Smooth muscle cell (in vitro differentiated cells): ENCODE results near the gene NHEJ1. TPM values are rescaled to one million over a fixed set of nuclear protein-coding genes. Genes with fewer than 3 reads are reported as not detected.

Source experiments
- DNase-seq: peaks from one replicate; lab custom pipeline; 2025; ENCODE audit not compliant: unreplicated experiment; lab: John Stamatoyannopoulos, UW
- H2AFZ ChIP-seq: fragments of 200-600 bp; sonication (generic); 2 replicates; pipeline ENCODE4 v1.6.0; 2016; ENCODE audit warnings: antibody characterized with exemption, low read depth, mild to moderate bottlenecking
- H3F3A ChIP-seq: fragments of 200-600 bp; sonication (generic); 2 replicates; pipeline ENCODE4 v1.6.0; 2017; ENCODE audit warnings: antibody characterized with exemption, low read depth
- H3K27ac ChIP-seq: fragments of 200-600 bp; sonication (generic); 2 replicates; pipeline ENCODE4 v1.5.1; 2016; ENCODE audit warnings: low read depth, mild to moderate bottlenecking
- H3K27me3 ChIP-seq: fragments of 200-600 bp; sonication (generic); 2 replicates; pipeline ENCODE4 v1.6.1; 2016; ENCODE audit warnings: low read depth, mild to moderate bottlenecking
- H3K36me3 ChIP-seq: fragments of 200-600 bp; sonication (generic); 2 replicates; pipeline ENCODE4 v1.5.1; 2016; ENCODE audit warnings: low read depth
- H3K4me1 ChIP-seq: fragments of 200-600 bp; sonication (generic); 2 replicates; pipeline ENCODE4 v1.5.1; 2016; ENCODE audit warnings: low read depth
- H3K4me2 ChIP-seq: fragments of 200-600 bp; sonication (generic); 2 replicates; pipeline ENCODE4 v1.6.0; 2016; ENCODE audit warnings: mild to moderate bottlenecking
- H3K4me3 ChIP-seq: fragments of 200-600 bp; sonication (generic); 2 replicates; pipeline ENCODE4 v1.5.1; 2016; ENCODE audit warnings: mild to moderate bottlenecking
- H3K79me2 ChIP-seq: fragments of 200-600 bp; sonication (generic); 2 replicates; pipeline ENCODE4 v1.6.0; 2016; ENCODE audit warnings: low read depth, mild to moderate bottlenecking
- H3K9ac ChIP-seq: fragments of 200-600 bp; sonication (generic); 2 replicates; pipeline ENCODE4 v1.6.0; 2016; ENCODE audit warnings: low read depth
- H3K9me3 ChIP-seq: fragments of 200-600 bp; sonication (generic); replicated peaks from 2 replicates; pipeline ENCODE4 v1.5.1; 2016; ENCODE audit warnings: low read depth
- H4K20me1 ChIP-seq: fragments of 200-600 bp; sonication (generic); 2 replicates; pipeline ENCODE4 v1.6.0; 2016; ENCODE audit warnings: low read depth
- CTCF ChIP-seq: fragments of 200-600 bp; sonication (generic); IDR thresholded peaks from 2 replicates; pipeline ENCODE4 v1.5.1; 2017; ENCODE audit warnings: borderline replicate concordance, mild to moderate bottlenecking, antibody characterized with exemption; ENCODE audit not compliant: insufficient read depth, poor library complexity, severe bottlenecking
- WGBS: methylation state at CpG from one replicate; pipeline ENCODE4 v1.1.7; 2016; ENCODE audit warnings: low lambda C conversion rate; 5-methylcytosine and 5-hydroxymethylcytosine counted together
- polyA plus RNA-seq: library from polyadenylated mRNA; unstranded; fragments of >200 nt; fragmentation: Nextera tagmentation; extraction: Ambion mirVana; gene quantifications from 2 replicates; pipeline ENCODE4 v1.2.1, GENCODE V29; 2016
- total RNA-seq: library from RNA; depleted of rRNA; stranded (reverse); fragments of >200 nt; gene quantifications from 2 replicates; pipeline ENCODE4 v1.2.3, GENCODE V29; 2014

NHEJ1 gene
- total and polyA plus RNA-seq, 2 experiments from 2014 or later = 6.0 to 8.5 TPM

- H3F3A ChIP-seq = no peaks in the 10 kb centered on the region
- H3K27me3 ChIP-seq = no peaks in the 10 kb centered on the region
- no peak overlapping the region for H3K27ac ChIP-seq
- no peaks in the 10 kb centered on the region for H3K79me2 ChIP-seq
- no peak for TF ChIP-seq CTCF
- H3K4me1 ChIP-seq = no peaks in the 10 kb centered on the region
- no peaks in the 10 kb centered on the region for H3K9me3 ChIP-seq
- no peak overlapping the region for H3K9ac ChIP-seq
- no peaks in the 10 kb centered on the region for H3K36me3 ChIP-seq
- no peak overlapping the region for H3K4me3 ChIP-seq
- DNase-seq = no peak
- H3K4me2 ChIP-seq = no peak overlapping the region
- H2AFZ ChIP-seq = no peak overlapping the region
- no peaks in the 10 kb centered on the region for H4K20me1 ChIP-seq
- WGBS = 98% methylated on average over 4 of the region's 4 CpGs
Measured at GRCh38 chr2:219089330-219089729, 71.3 kb downstream of the NHEJ1 start.

GRCh38 chr2:219087848-219088247 lies 72.8 kb downstream of the NHEJ1 start:
- H2AFZ ChIP-seq = no peak overlapping the region
- H3K4me3 ChIP-seq = no peak overlapping the region
- H3K4me1 ChIP-seq = no peaks in the 10 kb centered on the region
- H3K27ac ChIP-seq = no peak overlapping the region
- H3K27me3 ChIP-seq = peaks cover 4% of the 10 kb centered on the region
- H3F3A ChIP-seq = no peaks in the 10 kb centered on the region
- 98% methylated on average over 1 of the region's 1 CpG for WGBS
- H4K20me1 ChIP-seq = peaks cover 3% of the 10 kb centered on the region
- DNase-seq = no peak
- no peaks in the 10 kb centered on the region for H3K36me3 ChIP-seq
- no peak overlapping the region for H3K9ac ChIP-seq
- no peaks in the 10 kb centered on the region for H3K9me3 ChIP-seq
- H3K79me2 ChIP-seq = no peaks in the 10 kb centered on the region
- no peak overlapping the region for H3K4me2 ChIP-seq
- TF ChIP-seq CTCF = no peak

- H3K9me3 ChIP-seq = no peaks in the 10 kb centered on the region
- no peaks in the 10 kb centered on the region for H3K36me3 ChIP-seq
- H3K27me3 ChIP-seq = peaks cover 9% of the 10 kb centered on the region
- no peak overlapping the region for H3K4me2 ChIP-seq
- H3K4me3 ChIP-seq = no peak overlapping the region
- WGBS = 85% methylated on average over 5 of the region's 5 CpGs
- H3K4me1 ChIP-seq = no peaks in the 10 kb centered on the region
- H3F3A ChIP-seq = no peaks in the 10 kb centered on the region
- DNase-seq = no peak
- H4K20me1 ChIP-seq = peaks cover 6% of the 10 kb centered on the region
- H3K79me2 ChIP-seq = no peaks in the 10 kb centered on the region
- no peak for TF ChIP-seq CTCF
- no peak overlapping the region for H3K9ac ChIP-seq
- no peak overlapping the region for H3K27ac ChIP-seq
- H2AFZ ChIP-seq = no peak overlapping the region
Measured at GRCh38 chr2:219087361-219087760, 73.3 kb downstream of the NHEJ1 start.

- Histone ChIP-seq H3K27ac (no peak overlapping the region), H3K9me3 (no peaks in the 10 kb centered on the region), H3K4me2 (no peak overlapping the region), H3K36me3 (no peaks in the 10 kb centered on the region), H3K4me1 (no peaks in the 10 kb centered on the region), H2AFZ (no peak overlapping the region), H3K4me3 (no peak overlapping the region), H3K27me3 (peaks cover 15% of the 10 kb centered on the region), H3K79me2 (no peaks in the 10 kb centered on the region), H4K20me1 (peaks cover 6% of the 10 kb centered on the region), H3K9ac (no peak overlapping the region), H3F3A (no peaks in the 10 kb centered on the region)
- no peak for TF ChIP-seq CTCF
- no peak for DNase-seq
Measured at GRCh38 chr2:219086196-219086595, 74.4 kb downstream of the NHEJ1 start.
